Measurements from ENCODE around the gene ARVCF. TPM values are rescaled to one million over a fixed set of nuclear protein-coding genes. Genes with fewer than 3 reads are reported as not detected.

ARVCF gene
- total RNA-seq, 4 donors from 2014 or later = 34.5 to 123 (median 111) TPM

- TF ChIP-seq POLR2A (IDR thresholded peaks at IDR 0.05) (no peak), CTCF (IDR thresholded peaks at IDR 0.05) (no peak)
- DNase-seq = no peak
- Histone ChIP-seq H3K4me3 (replicated peaks in 1 of 3) (no peak overlapping the region), H3K27ac (no peak overlapping the region), H3K36me3 (peaks cover 15 to 19% of the 10 kb centered on the region in 2 donors), H3K4me1 (no peaks in the 10 kb centered on the region), H3K27me3 (no peaks in the 10 kb centered on the region), H3K9me3 (no peaks in the 10 kb centered on the region)
- WGBS, 2 donors = 94 to 95% methylated on average over 20 to 23 of the region's 26 CpGs
- intact Hi-C loops (cut with DNase I) = no loop called here
These were observed 26.7 kb upstream of the ARVCF start for GRCh38 chr22:20043057-20043996.

- no peaks in the 10 kb centered on the region for H3K9me3 ChIP-seq
- 94 to 97% methylated on average over 7 of the region's 7 CpGs for WGBS, 2 donors
- TF ChIP-seq POLR2A (IDR thresholded peaks at IDR 0.05) = no peak
- no peak for TF ChIP-seq CTCF (IDR thresholded peaks at IDR 0.05)
- no peak overlapping the region for H3K27ac ChIP-seq
- intact Hi-C loops (cut with DNase I) = no loop called here
- H3K4me1 ChIP-seq = no peaks in the 10 kb centered on the region
- H3K27me3 ChIP-seq = no peaks in the 10 kb centered on the region
- H3K4me3 ChIP-seq (replicated peaks in 1 of 3) = no peak overlapping the region
- peaks cover 20 to 33% of the 10 kb centered on the region in 2 donors for H3K36me3 ChIP-seq
- DNase-seq = no peak
These were observed 23.9 kb upstream of the ARVCF start for GRCh38 chr22:20040327-20041200.

- Histone ChIP-seq H3K36me3 (peaks cover 20 to 33% of the 10 kb centered on the region in 2 donors), H3K9me3 (no peaks in the 10 kb centered on the region), H3K27ac (no peak overlapping the region), H3K27me3 (no peaks in the 10 kb centered on the region), H3K4me1 (no peaks in the 10 kb centered on the region), H3K4me3 (replicated peaks in 1 of 3) (no peak overlapping the region)
- 84 to 94% methylated on average over 9 of the region's 9 CpGs for WGBS, 2 donors
- TF ChIP-seq CTCF (IDR thresholded peaks at IDR 0.05) (no peak), POLR2A (IDR thresholded peaks at IDR 0.05) (no peak)
- DNase-seq = no peak
- intact Hi-C loops (cut with DNase I) = no loop called here
These were observed 23.2 kb upstream of the ARVCF start for GRCh38 chr22:20039683-20040325.

GRCh38 chr22:20038574-20038973, 22.0 kb upstream of the ARVCF start:
- DNase-seq = no peak
- no peaks in the 10 kb centered on the region for H3K9me3 ChIP-seq
- no peak for TF ChIP-seq POLR2A (IDR thresholded peaks at IDR 0.05)
- peaks cover 20 to 33% of the 10 kb centered on the region in 2 donors for H3K36me3 ChIP-seq
- H3K27ac ChIP-seq = no peak overlapping the region
- H3K27me3 ChIP-seq = no peaks in the 10 kb centered on the region
- H3K4me3 ChIP-seq (replicated peaks in 1 of 3) = no peak overlapping the region
- 91 to 92% methylated on average over 6 to 7 of the region's 7 CpGs for WGBS, 2 donors
- peaks cover 6 to 9% of the 10 kb centered on the region in 2 donors for H3K4me1 ChIP-seq
- intact Hi-C loops (cut with DNase I) = no loop called here

- no peak for DNase-seq
- WGBS, 2 donors = 85 to 93% methylated on average over 3 of the region's 3 CpGs
- Histone ChIP-seq H3K27ac (no peak overlapping the region), H3K9me3 (no peaks in the 10 kb centered on the region), H3K4me1 (peaks cover 18 to 21% of the 10 kb centered on the region in 2 donors), H3K27me3 (no peaks in the 10 kb centered on the region), H3K4me3 (replicated peaks in 1 of 3) (no peak overlapping the region), H3K36me3 (peaks cover 20 to 24% of the 10 kb centered on the region in 2 donors)
- no peak for TF ChIP-seq CTCF (IDR thresholded peaks at IDR 0.05)
- no peak for TF ChIP-seq POLR2A (IDR thresholded peaks at IDR 0.05)
- intact Hi-C loops (cut with DNase I) = no loop called here
These were observed 20.8 kb upstream of the ARVCF start for GRCh38 chr22:20037419-20037818.
